HG03558 (cell line): ENCODE results near the gene ACSF2.

Experiments
- ATAC-seq: cut with Tn5 transposase; IDR thresholded peaks from one replicate; pipeline ENCODE4 v1.9.1; 2021; ENCODE audit warnings: moderate number of reproducible peaks; ENCODE audit not compliant: unreplicated experiment; ENCODE audit errors: extremely low read depth

Gene ACSF2

GRCh38 chr17:50517504-50518383, 91.7 kb downstream of the ACSF2 start:
- no peak for ATAC-seq

DNA sequence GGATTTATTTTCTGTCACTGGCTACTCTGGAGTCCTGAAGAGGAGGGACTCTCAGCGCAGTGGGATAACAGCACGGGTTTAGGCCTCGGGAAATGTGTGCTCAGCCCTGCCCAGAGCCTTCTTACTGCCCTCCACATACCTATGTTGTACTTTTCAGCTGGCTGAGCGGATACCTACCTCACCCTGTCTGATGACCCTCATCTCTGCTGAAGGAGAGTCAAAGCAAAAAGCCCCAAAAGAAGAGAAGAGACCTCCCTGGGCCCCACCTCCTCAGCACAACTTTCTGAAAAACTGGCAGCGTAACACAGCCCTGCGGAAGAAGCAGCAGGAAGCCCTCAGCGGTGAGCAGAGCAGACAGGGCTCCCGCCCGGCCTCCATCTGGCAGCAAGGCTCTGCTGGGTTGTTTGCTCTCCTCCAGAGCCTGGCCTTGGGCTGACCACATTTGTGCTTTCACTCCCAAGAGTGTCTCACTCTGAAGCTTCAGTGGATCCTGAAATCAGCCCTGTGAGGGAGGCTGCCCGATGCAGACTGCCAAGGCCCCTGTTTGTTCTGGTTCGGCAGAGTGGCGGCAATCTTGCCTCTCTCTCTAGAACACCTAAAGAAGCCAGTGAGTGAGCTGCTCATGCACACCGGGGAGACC, 92.5 kb downstream of the ACSF2 start:
- no peak for ATAC-seq

DNA sequence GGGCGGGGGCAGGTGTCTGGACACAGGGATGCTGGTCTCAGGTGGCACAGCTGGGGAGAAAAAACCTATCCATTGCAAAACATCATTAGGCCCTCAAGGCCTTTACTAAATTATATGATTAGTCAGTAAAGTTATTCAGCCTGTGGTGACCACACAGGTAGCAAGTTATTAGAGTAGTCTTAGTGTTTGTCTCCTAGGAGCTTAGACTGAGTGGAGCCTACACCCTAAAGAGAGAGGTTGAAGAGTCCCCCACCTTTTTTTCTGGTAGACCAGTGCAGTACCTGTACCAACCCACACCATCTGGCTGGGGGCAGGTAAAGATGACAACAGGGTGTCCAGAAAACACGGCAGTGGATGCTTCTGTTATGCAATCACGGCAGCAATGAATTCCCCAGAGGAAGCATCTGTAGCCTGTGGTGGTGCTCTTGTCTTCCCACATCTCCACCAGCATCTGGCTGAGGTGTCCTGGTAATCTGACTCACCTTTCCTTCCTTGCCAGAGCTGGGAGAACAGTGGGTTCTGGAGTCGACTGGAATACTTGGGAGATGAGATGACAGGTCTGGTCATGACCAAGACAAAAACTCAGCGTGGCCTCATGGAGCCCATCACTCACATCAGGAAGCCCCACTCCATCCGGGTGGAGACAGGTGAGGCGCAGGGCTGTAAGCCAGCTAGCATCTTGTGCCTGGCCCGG, 93.3 kb downstream of the ACSF2 start:
- ATAC-seq = no peak

- no peak for ATAC-seq
Measured at GRCh38 chr17:50520483-50520882, 94.5 kb downstream of the ACSF2 start.

DNA sequence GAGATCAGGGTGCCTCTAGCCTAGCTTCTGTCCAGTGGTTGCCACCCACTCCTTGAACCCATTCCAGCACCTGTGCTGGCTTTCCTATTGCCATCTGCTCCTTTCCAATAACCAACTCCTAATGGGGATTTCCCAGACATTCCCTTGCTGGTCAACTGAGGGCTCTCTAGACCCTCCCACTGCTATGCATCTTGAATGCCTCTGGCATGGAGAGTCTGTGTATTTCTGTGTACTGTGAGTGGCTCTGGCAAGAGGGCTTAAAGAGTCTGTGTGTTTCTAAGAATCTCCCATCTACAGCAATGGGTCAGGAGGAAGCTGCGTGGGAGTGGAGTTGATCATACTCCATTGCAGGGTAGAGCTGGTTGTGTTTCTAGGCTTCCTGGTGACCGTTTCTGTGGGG, 95.5 kb downstream of the ACSF2 start:
- no peak for ATAC-seq

DNA sequence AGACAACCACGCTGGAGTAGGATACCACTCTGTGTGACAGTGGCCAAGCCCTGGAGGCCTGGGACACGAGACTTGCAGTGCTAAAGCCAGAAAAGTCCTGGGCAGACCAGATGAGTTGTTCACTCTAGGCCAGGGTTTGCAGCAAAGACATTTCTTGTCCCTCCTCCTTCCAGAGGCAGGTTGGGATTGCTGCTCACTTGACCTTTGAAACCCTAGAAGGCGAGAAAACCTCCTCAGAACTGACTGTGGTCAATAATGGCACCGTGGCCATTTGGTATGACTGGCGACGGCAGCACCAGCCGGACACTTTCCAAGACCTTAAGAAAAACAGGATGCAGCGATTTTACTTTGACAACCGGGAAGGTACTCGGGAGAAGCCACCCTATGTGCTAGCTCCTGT, 96.7 kb downstream of the ACSF2 start:
- ATAC-seq = no peak

GRCh38 chr17:50523208-50523607, 97.2 kb downstream of the ACSF2 start:
- ATAC-seq = no peak
